ENCODE results near the gene LCT. TPM values are rescaled to one million over a fixed set of nuclear protein-coding genes. Genes with fewer than 3 reads are reported as not detected.

The LCT gene
- total and polyA plus RNA-seq, 2 of the 4 experiments (the other 2 are of a cell fraction) = under 0.01 TPM; not detected in 1

GRCh38 chr2:135876066-135876711, 39.2 kb upstream of the LCT start, which contains the start of gene MCM6:
TSS of gene MCM6 (minus strand) at chr2:135876443. CDS start at chr2:135876365, 78 bp downstream.
- Histone ChIP-seq H3K56ac (ENCODE audit: extremely low read depth, insufficient read depth, low read length) (no peak within 1 kb of the TSS; the same call in 1 of the 2 replicates), H3K14ac (replicated peaks; ENCODE audit: low read depth, low read length) (0 out of 2 replicates have a peak within 1 kb of the TSS, but pooled peaks have one; percentile 29), H3K23ac (ENCODE audit: low read depth, low read length) (no peak within 1 kb of the TSS), H4K8ac (ENCODE audit: low read depth in 2 of 2, low read length in 2 of 2) (peak within 1 kb of the TSS in 1 of 2 experiments; percentile 26; a peak in 2 of 4 replicates), H2BK20ac (ENCODE audit: low read depth, low read length) (no peak within 1 kb of the TSS), H3K9me3 (ENCODE audit: control insufficient read depth, insufficient read depth, low read length) (no peaks in the 10 kb centered on the region), H3K9me1 (ENCODE audit: insufficient read depth, low read length) (no peaks in the 10 kb centered on the region), H4K5ac (ENCODE audit: low read depth, low read length) (no peak within 1 kb of the TSS), H3K4me1 (ENCODE audit: control insufficient read depth, insufficient read depth, low read length) (peaks cover 4% of the 10 kb centered on the region; the same call in 1 of the 2 replicates), H3K4me3 (ENCODE audit: insufficient read depth, low read depth, low read length) (peak within 1 kb of the TSS; percentile 67), H3K27ac (ENCODE audit: insufficient read depth, low read length) (peak within 1 kb of the TSS; percentile 41), H3K79me1 (ENCODE audit: low read depth in 1 of 2, low read length in 2 of 2) (peaks cover 2 to 25% of the 10 kb centered on the region in 2 experiments), H3K27me3 (ENCODE audit: control insufficient read depth, insufficient read depth, low read length) (no peaks in the 10 kb centered on the region), H3K4me2 (ENCODE audit: low read depth, low read length) (peak within 1 kb of the TSS; percentile 87), H4K20me1 (ENCODE audit: insufficient read depth, low read length) (no peaks in the 10 kb centered on the region), H2BK15ac (ENCODE audit: low read depth, low read length) (no peak within 1 kb of the TSS), H2AK9ac (replicated peaks; ENCODE audit: low read depth, low read length, poor library complexity) (peak within 1 kb of the TSS; percentile 84), H2BK5ac (ENCODE audit: low read depth, low read length, poor library complexity, severe bottlenecking) (no peak within 1 kb of the TSS), H3K4ac (ENCODE audit: low read depth, low read length) (peak within 1 kb of the TSS; percentile 11; the same call in 1 of the 2 replicates), H3K36me3 (ENCODE audit: control insufficient read depth, insufficient read depth, low read length) (no peaks in the 10 kb centered on the region; the same call in 1 of the 2 replicates), H4K91ac (ENCODE audit: insufficient read depth, low read depth, low read length) (no peak within 1 kb of the TSS), H3K18ac (ENCODE audit: low read depth, low read length) (no peak within 1 kb of the TSS), H3K9ac (ENCODE audit: low read depth, low read length) (peak within 1 kb of the TSS; percentile 48), H2AK5ac (ENCODE audit: low read depth, low read length) (no peak within 1 kb of the TSS), H2AFZ (replicated peaks; ENCODE audit: low read length, poor library complexity) (peak within 1 kb of the TSS; percentile 95), H2BK120ac (ENCODE audit: low read depth, low read length) (no peak within 1 kb of the TSS)
- dilution Hi-C loops (cut with HindIII; ENCODE audit: low sequenced_read_pairs, unreplicated experiment) = no loop called here
- in situ Hi-C loops (cut with MboI; ENCODE audit: low sequenced_read_pairs) = no loop called here
- CTCF ChIA-PET = interaction anchor here (0.6 kb wide), 2 partner anchors 83 to 887 kb away, joined by 3 to 4 read pairs; no protein-coding TSS in a partner anchor
- ATAC-seq (ENCODE audit: low read depth) (peak; percentile 98), DNase-seq (peak; percentile 99)
- BruUV-seq (replicated peaks) = no TSS peak
- intact Hi-C loops (cut with micrococcal nuclease) = no loop called here
- TF ChIP-seq POLR2A (IDR thresholded peaks at IDR 0.05; ENCODE audit: low read depth, low read length) (no peak), NFE2L2 (IDR thresholded peaks at IDR 0.05; ENCODE audit: low read depth, low read length) (no peak), MAZ (IDR thresholded peaks at IDR 0.05; ENCODE audit: borderline replicate concordance, low read depth, low read length) (peak; percentile 96), USF2 (IDR thresholded peaks at IDR 0.05; ENCODE audit: low read depth, low read length) (no peak), MXI1 (IDR thresholded peaks at IDR 0.05; ENCODE audit: borderline replicate concordance, low read depth, low read length) (0 out of 2 replicates have a peak, but pooled peaks have one; percentile 18), FOS (IDR thresholded peaks at IDR 0.05; ENCODE audit: low read depth, low read length) (0 out of 2 replicates have a peak, but pooled peaks have one; percentile 7), MAFK (IDR thresholded peaks at IDR 0.05; ENCODE audit: low read depth, low read length) (no peak)
- POLR2A ChIA-PET (ENCODE audit: unreplicated experiment) = interaction anchor here (0.6 kb wide), 1 partner anchor 416 kb away, joined by 9 read pairs; no protein-coding TSS in a partner anchor
- 0% methylated on average over 32 of the region's 71 CpGs; no CpG with 5 or more reads in 1 of the 2 experiments for WGBS, 2 experiments (ENCODE audit: extremely low coverage in 2 of 2, insufficient read length in 1 of 2)

All from IMR-90 (cell line).